WTC11 (cell line): ENCODE results near the gene XPR1. TPM values are rescaled to one million over a fixed set of nuclear protein-coding genes. Genes with fewer than 3 reads are reported as not detected.

Experiments used
- ATAC-seq: fragments of 200-7000 bp; cut with Tn5 transposase; 2 replicates; pipeline ENCODE4 v1.10.0; 2021; ENCODE audit warnings: mild to moderate bottlenecking, moderate library complexity
- CTCF ChIA-PET: fragments of 300-600 bp; sonication (Branson Sonifier 250); formaldehyde crosslinking; loops from one replicate; lab custom pipeline; 2021; ENCODE audit warnings: antibody characterized with exemption; lab: Charles Lee
- POLR2A ChIA-PET: fragments of 350-600 bp; sonication (Branson Sonifier 250); formaldehyde crosslinking; loops from one replicate; lab custom pipeline; 2021; ENCODE audit warnings: antibody characterized with exemption; lab: Charles Lee
- DNase-seq: peaks from one replicate; pipeline ENCODE4 v3.0.0; 2021; ENCODE audit warnings: low spot score
- H3K27ac Mint-ChIP-seq: 2 replicates; pipeline ENCODE4 v1.8.0; 2021; ENCODE audit warnings: mixed read lengths
- H3K27me3 Mint-ChIP-seq: 2 replicates; pipeline ENCODE4 v1.8.0; 2021; ENCODE audit warnings: low read depth, mild to moderate bottlenecking, moderate library complexity, mixed read lengths
- H3K36me3 Mint-ChIP-seq: 2 replicates; pipeline ENCODE4 v1.8.0; 2021; ENCODE audit warnings: mixed read lengths
- H3K4me1 Mint-ChIP-seq: 2 replicates; pipeline ENCODE4 v1.8.0; 2022; ENCODE audit warnings: mixed read lengths
- H3K4me3 Mint-ChIP-seq: 2 replicates; pipeline ENCODE4 v1.8.0; 2021; ENCODE audit warnings: mild to moderate bottlenecking, moderate library complexity, mixed read lengths
- H3K9me3 Mint-ChIP-seq: 2 replicates; pipeline ENCODE4 v1.8.0; 2021; ENCODE audit warnings: mixed read lengths
- ATF3 ChIP-seq: sonication (generic); formaldehyde crosslinking; conservative IDR thresholded peaks from 2 replicates; pipeline ENCODE4 v1.8.1; 2022; ENCODE audit warnings: mild to moderate bottlenecking, missing genetic modification reagents
- CBFB ChIP-seq: sonication (generic); formaldehyde crosslinking; IDR thresholded peaks from 2 replicates; pipeline ENCODE4 v1.8.1; 2022; ENCODE audit warnings: mild to moderate bottlenecking, low read depth, missing genetic modification reagents
- ETV6 ChIP-seq: sonication (generic); formaldehyde crosslinking; IDR thresholded peaks from 2 replicates; pipeline ENCODE4 v1.8.1; 2022; ENCODE audit warnings: mild to moderate bottlenecking, missing genetic modification reagents
- FOXP1 ChIP-seq: sonication (generic); formaldehyde crosslinking; IDR thresholded peaks from 2 replicates; pipeline ENCODE4 v1.8.0; 2022; ENCODE audit warnings: missing genetic modification reagents, mild to moderate bottlenecking, moderate library complexity, borderline replicate concordance
- GRHL2 ChIP-seq: fragments of 250-450 bp; sonication (Bioruptor Pico); IDR thresholded peaks from 2 replicates; pipeline ENCODE4 v1.8.0; 2022; ENCODE audit warnings: mild to moderate bottlenecking, moderate library complexity; ENCODE audit not compliant: insufficient replicate concordance, severe bottlenecking
- HMGA2 ChIP-seq: fragments of 250-450 bp; sonication (Bioruptor Pico); IDR thresholded peaks from 2 replicates; pipeline ENCODE4 v1.4.0; 2021; ENCODE audit warnings: mild to moderate bottlenecking, moderate library complexity
- HMGXB4 ChIP-seq: sonication (generic); formaldehyde crosslinking; IDR thresholded peaks from 2 replicates; pipeline ENCODE4 v1.8.1; 2023; ENCODE audit warnings: mild to moderate bottlenecking, moderate library complexity, missing genetic modification reagents
- IRF2 ChIP-seq: sonication (generic); formaldehyde crosslinking; IDR thresholded peaks from 2 replicates; pipeline ENCODE4 v1.8.0; 2022; ENCODE audit warnings: low read depth, missing genetic modification reagents, borderline replicate concordance
- JAZF1 ChIP-seq: fragments of 250-450 bp; sonication (Bioruptor Pico); IDR thresholded peaks from 2 replicates; pipeline ENCODE4 v1.9.0; 2021; ENCODE audit warnings: moderate library complexity, mild to moderate bottlenecking, inconsistent platforms
- OVOL2 ChIP-seq: fragments of 250-450 bp; sonication (Bioruptor Pico); IDR thresholded peaks from 2 replicates; pipeline ENCODE4 v1.9.0; 2021; ENCODE audit warnings: mild to moderate bottlenecking, borderline replicate concordance
- PRDM15 ChIP-seq: sonication (generic); formaldehyde crosslinking; IDR thresholded peaks from 2 replicates; pipeline ENCODE4 v1.8.0; 2022; ENCODE audit warnings: missing genetic modification reagents
- RORB ChIP-seq: fragments of 250-450 bp; sonication (Bioruptor Pico); IDR thresholded peaks from 2 replicates; pipeline ENCODE4 v1.9.0; 2021; ENCODE audit warnings: mild to moderate bottlenecking
- SMAD4 ChIP-seq: sonication (generic); formaldehyde crosslinking; IDR thresholded peaks from 2 replicates; pipeline ENCODE4 v1.8.0; 2022; ENCODE audit warnings: mild to moderate bottlenecking, missing genetic modification reagents
- ZBTB21 ChIP-seq: sonication (generic); formaldehyde crosslinking; IDR thresholded peaks from 2 replicates; pipeline ENCODE4 v1.8.1; 2023; ENCODE audit warnings: mild to moderate bottlenecking, missing genetic modification reagents, borderline replicate concordance
- ZBTB43 ChIP-seq: sonication (generic); formaldehyde crosslinking; IDR thresholded peaks from 2 replicates; pipeline ENCODE4 v1.8.1; 2023; ENCODE audit warnings: mild to moderate bottlenecking, missing genetic modification reagents
- ZNF121 ChIP-seq: sonication (generic); formaldehyde crosslinking; IDR thresholded peaks from 2 replicates; pipeline ENCODE4 v1.8.0; 2023; ENCODE audit warnings: missing genetic modification reagents
- ZNF232 ChIP-seq: sonication (generic); formaldehyde crosslinking; IDR thresholded peaks from 2 replicates; pipeline ENCODE4 v1.8.0; 2022; ENCODE audit warnings: mild to moderate bottlenecking, missing genetic modification reagents
- ZNF263 ChIP-seq: sonication (generic); formaldehyde crosslinking; IDR thresholded peaks from 2 replicates; pipeline ENCODE4 v1.8.1; 2022; ENCODE audit warnings: low read depth, mild to moderate bottlenecking, moderate library complexity, missing genetic modification reagents
- ZNF512 ChIP-seq: sonication (generic); formaldehyde crosslinking; IDR thresholded peaks from 2 replicates; pipeline ENCODE4 v1.8.1; 2022; ENCODE audit warnings: missing genetic modification reagents, borderline replicate concordance
- total RNA-seq: library from RNA; stranded (reverse); gene quantifications from 3 replicates; pipeline ENCODE4 v1.2.3, GENCODE V29; 2021

Gene XPR1
- total RNA-seq, 1 experiment from 2014 or later = 34.6 TPM

- no peak for TF ChIP-seq SMAD4 (CRISPR knock-in tag)
Measured at GRCh38 chr1:180732866-180733265, 101.0 kb downstream of the XPR1 start (continued).

GRCh38 chr1:180734366-180734765, 102.5 kb downstream of the XPR1 start:
- no peak overlapping the region for H3K4me3 Mint-ChIP-seq
- peaks cover 4% of the 10 kb centered on the region for H3K4me1 Mint-ChIP-seq
- H3K27ac Mint-ChIP-seq = no peak overlapping the region

GRCh38 chr1:180742663-180743062, 110.8 kb downstream of the XPR1 start:
- no peak overlapping the region for H3K4me3 Mint-ChIP-seq
- ChIA-PET POLR2A (no interaction called here), CTCF (no interaction called here)
- ATAC-seq (no peak), DNase-seq (no peak)
- peaks cover 12% of the 10 kb centered on the region for H3K4me1 Mint-ChIP-seq
- peaks cover 5% of the 10 kb centered on the region for H3K9me3 Mint-ChIP-seq
- H3K27ac Mint-ChIP-seq = no peak overlapping the region
- TF ChIP-seq ZNF121 (CRISPR knock-in tag) (no peak), HMGXB4 (CRISPR knock-in tag) (no peak), ZBTB43 (CRISPR knock-in tag) (no peak), SMAD4 (CRISPR knock-in tag) (no peak), JAZF1 (no peak), ATF3 (CRISPR knock-in tag) (no peak), FOXP1 (CRISPR knock-in tag) (no peak)
- H3K27me3 Mint-ChIP-seq = no peaks in the 10 kb centered on the region
- no peaks in the 10 kb centered on the region for H3K36me3 Mint-ChIP-seq

More at GRCh38 chr1:180734366-180734765, 102.5 kb downstream of the XPR1 start:
- no peaks in the 10 kb centered on the region; the same call in 1 of the 2 replicates for H3K27me3 Mint-ChIP-seq
- ChIA-PET CTCF (no interaction called here), POLR2A (no interaction called here)
- ATAC-seq (no peak), DNase-seq (no peak)
- peaks cover 55% of the 10 kb centered on the region for H3K9me3 Mint-ChIP-seq
- TF ChIP-seq ZNF263 (CRISPR knock-in tag) = no peak
- TF ChIP-seq ZNF232 (CRISPR knock-in tag) = no peak
- TF ChIP-seq ZNF512 (CRISPR knock-in tag) = no peak
- TF ChIP-seq RORB (CRISPR knock-in tag) = no peak
- TF ChIP-seq HMGXB4 (CRISPR knock-in tag) = no peak
- TF ChIP-seq PRDM15 (CRISPR knock-in tag) = no peak
- TF ChIP-seq OVOL2 = no peak
- no peak for TF ChIP-seq IRF2 (CRISPR knock-in tag)
- no peak for TF ChIP-seq ETV6
- TF ChIP-seq CBFB = no peak
- TF ChIP-seq HMGA2 = no peak
- no peak for TF ChIP-seq ZBTB21 (CRISPR knock-in tag)
- TF ChIP-seq GRHL2 = no peak
- no peak for TF ChIP-seq ZNF121 (CRISPR knock-in tag)
- peaks cover 46% of the 10 kb centered on the region for H3K36me3 Mint-ChIP-seq
